M059J (cell line): ENCODE results near the gene NOXA1. TPM values are rescaled to one million over a fixed set of nuclear protein-coding genes. Genes with fewer than 3 reads are reported as not detected.
"Not testable (repeated sequence)": the region's sequence is repeated elsewhere in the genome, so short reads cannot be mapped to it uniquely, and the experiment has no call there.

Experiments
- DNase-seq: peaks from one replicate; pipeline ENCODE4 v3.0.0-alpha.2; 2012; ENCODE audit warnings: low read depth
- total RNA-seq: library from RNA; depleted of rRNA; stranded (reverse); fragments of >200 nt; shearing (Covaris generic); gene quantifications from 2 replicates; pipeline ENCODE4 v1.2.3, GENCODE V29; 2014

The NOXA1 gene
- total RNA-seq, 1 experiment from 2014 or later: not detected

DNA sequence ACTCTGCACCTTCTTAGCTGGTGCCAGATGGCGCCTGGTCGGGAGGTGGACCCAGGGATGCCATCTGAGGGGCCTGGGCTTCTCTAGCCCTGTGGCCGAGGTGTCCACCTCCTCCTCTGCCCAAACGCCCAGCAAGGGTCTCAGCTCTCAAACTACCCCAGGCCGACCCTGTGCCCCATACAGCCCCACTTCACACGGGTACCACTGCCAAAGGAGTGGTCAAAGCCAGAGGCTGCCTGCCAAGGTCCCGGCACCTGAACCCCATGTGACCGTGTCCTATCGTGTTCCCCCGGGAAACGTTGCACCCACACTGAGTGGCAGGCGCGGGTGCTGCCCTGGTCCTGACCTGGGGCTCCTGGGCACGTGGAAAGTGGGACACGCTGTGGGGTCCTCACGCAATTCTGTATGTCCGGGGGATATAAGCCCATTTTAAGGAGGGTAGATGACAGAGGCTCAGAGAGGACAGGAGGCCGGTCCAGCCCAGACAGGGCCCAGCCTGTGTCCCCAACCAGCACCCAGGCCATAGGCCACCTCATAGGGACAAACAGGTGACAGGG, 16.0 kb downstream of the NOXA1 start:
- no peak for DNase-seq

GRCh38 chr9:137441289-137441934, 18.2 kb downstream of the NOXA1 start, which contains the start of gene ENTPD8:
Gene ENTPD8 (minus strand): TSS chr9:137441357. CDS start chr9:137438285, 3,072 bp downstream.
- DNase-seq: peak; percentile 40

- no peak for DNase-seq
Measured at GRCh38 chr9:137441935-137442321, 18.7 kb downstream of the NOXA1 start.

DNA sequence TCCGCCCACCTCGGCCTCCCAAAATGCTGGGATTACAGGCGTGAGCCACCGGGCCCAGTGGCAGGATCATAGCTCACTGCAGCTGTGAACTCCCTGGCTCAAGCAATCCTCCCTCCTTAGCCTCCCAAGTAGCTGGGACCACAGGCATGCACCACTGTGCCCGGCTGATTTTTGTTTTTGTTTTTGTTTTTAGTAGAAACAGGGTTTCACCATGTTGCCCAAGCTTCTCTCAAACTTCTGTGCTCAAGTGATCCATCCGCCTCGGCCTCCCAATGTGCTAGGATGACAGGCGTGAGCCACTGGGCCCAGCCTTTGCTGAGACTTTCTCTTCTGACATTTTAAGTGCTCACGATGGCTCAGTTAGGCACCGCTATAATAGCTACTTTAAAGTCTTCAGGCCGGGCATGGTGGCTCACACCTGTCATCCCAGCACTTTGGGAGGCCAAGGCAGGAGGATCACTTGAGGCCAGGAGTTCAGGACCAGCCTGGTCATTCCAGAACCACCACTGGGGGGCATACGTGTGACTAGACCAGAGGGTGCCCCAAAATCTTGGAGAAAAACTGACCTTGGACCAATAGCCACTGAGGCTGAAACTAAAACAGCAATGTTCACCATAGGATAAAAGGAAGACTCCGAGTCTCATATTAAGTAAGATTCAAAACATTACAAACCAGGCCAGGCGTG, 21.1 kb downstream of the NOXA1 start:
- DNase-seq: no peak

DNA sequence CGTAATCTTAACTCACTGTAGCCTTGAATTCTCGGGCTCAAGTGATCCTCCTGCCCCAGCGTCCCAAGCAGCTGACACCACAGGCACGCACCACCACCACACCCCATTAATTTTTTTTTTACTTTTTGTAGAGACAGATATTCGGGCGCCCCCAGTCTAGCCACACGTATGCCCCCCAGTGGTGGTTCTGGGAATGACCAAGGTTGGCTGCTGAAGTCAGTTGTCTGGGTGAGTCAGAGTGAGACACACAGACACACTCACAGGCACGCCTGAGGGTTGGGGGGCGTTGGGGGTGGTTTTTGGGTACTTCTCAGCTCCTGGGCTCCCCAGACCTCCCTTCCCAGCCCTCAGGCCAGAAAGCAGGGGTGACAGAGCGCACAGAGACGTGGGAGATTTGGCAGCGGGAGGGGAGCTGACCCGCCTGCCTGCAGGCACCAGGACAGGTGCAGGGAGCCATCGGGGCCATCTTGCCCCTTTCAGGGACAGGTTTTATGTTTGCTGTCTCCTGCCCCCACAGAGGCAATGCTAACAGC, 22.1 kb downstream of the NOXA1 start:
- DNase-seq: peak; percentile 82

DNA sequence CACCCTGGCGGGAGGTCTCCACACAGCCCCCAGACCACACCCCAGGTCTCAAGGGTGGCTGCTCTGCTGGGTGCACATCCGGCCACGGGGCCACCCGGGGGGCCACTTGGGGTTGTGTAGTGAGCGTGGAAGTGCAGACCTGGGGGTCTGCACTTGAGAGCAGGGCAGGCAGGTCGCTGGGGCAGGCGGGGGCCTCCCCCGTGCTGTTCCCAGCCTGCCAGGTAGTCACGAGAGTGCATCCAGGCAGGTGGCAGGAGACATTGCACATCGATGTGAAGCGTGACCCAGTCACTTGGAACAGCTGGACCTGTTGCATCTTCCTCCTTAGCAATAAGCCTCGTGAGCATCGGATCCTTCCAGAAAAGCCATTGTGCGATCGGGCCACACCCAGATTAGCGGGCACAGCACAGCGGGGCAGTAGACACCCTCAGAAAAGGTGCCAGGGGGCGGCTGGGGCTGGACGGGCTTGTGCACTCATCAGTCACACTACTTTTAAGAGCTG, 22.8 kb downstream of the NOXA1 start:
- DNase-seq: no peak

DNA sequence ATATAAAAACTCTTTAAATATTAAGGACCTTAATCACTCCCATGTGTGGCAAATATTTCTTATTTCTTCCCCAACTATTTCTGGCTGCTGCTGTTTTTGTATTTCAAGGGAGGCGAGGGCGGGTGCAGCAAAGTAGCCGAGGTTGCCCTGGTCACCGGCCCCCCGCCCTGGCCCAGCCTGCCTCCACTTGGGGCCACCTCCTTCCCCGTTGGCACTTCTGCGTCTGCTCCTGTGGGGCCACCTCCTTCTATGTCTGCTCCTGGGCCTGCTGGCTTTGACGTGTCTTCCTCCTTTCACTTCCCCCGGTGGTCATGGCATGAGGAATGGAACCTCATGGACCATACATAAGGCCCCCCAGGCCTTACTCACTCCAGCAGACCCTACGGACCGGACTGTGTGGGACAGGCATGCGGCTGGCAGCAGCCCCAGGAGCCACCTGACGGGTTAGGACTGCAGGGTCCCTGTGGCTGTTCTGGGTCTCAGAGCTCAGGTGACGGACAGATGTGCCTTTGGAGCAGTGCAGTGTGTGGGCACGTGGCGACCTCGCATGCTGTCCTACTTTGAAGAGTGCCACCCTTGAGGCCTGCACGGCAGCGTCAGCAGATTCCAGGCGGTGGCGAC, 23.8 kb downstream of the NOXA1 start:
- no peak for DNase-seq

- no peak for DNase-seq
Measured at GRCh38 chr9:137447722-137448601, 24.8 kb downstream of the NOXA1 start.

DNA sequence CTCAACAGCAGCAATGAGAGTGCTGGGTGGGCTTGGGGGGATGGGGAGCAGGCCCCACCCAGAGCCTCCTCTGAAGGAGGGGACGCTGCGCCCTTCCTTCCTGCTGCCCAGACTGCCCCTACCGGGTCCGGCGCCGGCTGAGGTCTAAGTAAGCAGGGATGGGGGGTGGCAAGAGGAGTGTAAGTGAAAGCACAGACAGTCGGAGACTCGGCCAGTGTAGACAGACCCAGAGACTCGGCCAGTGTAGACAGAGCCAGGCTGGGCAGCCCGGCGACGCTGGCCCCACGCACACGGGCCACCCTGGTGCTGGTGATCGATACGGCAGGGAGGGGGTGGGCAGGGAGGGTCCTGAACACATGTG, 25.4 kb downstream of the NOXA1 start:
- DNase-seq: no peak

GRCh38 chr9:137449081-137449844, 26.1 kb downstream of the NOXA1 start:
- DNase-seq: no peak

DNA sequence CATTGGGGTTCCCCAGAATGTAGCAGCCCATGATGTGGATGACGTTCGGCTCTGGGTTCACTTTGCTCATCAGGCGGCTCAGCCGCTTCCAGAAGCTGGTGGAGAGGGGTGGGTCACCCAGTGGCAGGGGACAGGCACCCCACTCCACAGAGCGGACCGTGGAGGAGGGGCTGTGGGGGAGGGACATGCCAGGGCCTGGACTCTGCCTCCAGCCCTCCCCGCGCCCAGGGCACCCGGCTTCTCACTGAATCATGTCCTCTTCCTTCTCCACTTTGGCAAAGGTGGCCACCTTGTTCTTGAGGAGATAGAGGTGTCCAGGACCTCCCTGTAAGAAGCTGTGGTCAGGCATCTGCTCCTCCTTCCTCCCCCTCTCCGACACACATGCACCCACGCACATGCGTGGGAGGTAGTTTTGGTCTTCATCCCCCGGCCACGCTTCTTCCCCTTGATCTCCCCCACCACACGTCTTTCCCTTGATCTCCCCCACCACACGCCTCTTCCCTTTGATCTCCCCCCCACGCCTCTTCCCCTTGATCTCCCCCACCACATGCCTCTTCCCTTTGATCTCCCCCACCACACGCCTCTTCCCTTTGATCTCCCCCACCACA, 26.8 kb downstream of the NOXA1 start:
- DNase-seq: no peak

- not testable (repeated sequence) for DNase-seq
Measured at GRCh38 chr9:137450539-137451222, 27.5 kb downstream of the NOXA1 start.

DNA sequence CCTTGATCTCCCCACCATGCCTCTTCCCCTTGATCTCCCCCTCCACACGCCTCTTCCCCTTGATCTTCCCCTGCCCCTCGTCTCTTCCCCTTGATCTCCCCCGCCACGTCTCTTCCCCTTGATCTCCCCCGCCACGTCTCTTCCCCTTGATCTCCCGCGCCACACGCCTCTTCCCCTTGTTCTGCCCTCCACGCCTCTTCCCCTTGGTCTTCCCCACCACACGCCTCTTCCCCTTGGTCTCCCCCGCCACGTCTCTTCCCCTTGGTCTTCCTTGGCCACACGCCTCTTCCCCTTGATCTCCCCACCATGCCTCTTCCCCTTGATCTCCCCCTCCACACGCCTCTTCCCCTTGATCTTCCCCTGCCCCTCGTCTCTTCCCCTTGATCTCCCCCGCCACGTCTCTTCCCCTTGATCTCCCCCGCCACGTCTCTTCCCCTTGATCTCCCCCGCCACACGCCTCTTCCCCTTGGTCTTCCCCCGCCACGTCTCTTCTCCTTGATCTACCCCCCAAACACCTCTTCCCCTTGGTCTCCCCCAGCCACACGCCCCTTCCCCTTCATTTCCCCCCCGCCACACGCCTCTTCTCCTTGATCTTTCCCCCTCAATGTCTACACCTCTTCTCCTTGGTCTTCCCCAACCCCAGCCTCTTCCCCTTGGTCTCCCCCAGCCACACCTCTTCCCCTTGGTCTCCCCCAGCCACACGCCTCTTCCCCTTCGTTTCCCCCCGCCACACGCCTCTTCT, 28.2 kb downstream of the NOXA1 start:
- DNase-seq: not testable (repeated sequence)

GRCh38 chr9:137452006-137452760, 29.0 kb downstream of the NOXA1 start:
- DNase-seq: no peak

- DNase-seq: no peak
Measured at GRCh38 chr9:137452761-137453642, 29.8 kb downstream of the NOXA1 start.

DNA sequence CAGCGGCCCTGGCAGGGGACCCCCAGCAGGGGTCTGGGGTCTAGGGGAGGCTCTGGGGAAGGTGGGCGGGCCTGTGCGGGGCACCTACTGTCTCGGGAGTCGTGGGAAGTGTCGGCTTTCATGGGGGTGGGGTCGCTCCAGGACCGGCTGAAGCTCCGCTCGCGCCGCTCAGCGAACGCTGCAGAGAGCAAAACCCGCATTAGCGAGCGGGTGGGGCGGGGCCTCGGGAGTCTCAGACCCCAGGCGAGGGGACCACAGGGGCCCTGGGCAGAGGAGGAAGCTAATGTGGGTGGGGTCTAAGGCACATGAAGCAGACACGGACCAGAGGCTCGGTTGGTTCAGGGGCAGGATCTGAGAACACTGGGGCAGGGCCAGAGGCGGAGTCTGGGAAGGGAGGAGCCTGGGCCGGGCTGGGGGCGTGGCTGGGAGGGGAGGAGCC, 30.5 kb downstream of the NOXA1 start:
- no peak for DNase-seq

- no peak for DNase-seq
Measured at GRCh38 chr9:137454145-137454596, 31.0 kb downstream of the NOXA1 start.
